Central memory CD4-positive, alpha-beta T cell (primary cell): ENCODE data around the gene VTA1.
"Not testable (repeated sequence)": the region's sequence is repeated elsewhere in the genome, so short reads cannot be mapped to it uniquely, and the experiment has no call there.

Source experiments
- DNase-seq: peaks from one replicate; pipeline ENCODE4 v3.0.0; 2022

The VTA1 gene

GRCh38 chr6:142229518-142230270 is 82.6 kb downstream of the VTA1 start:
- DNase-seq: not testable (repeated sequence)

- peak; percentile 28 for DNase-seq
These were observed 85.4 kb downstream of the VTA1 start for GRCh38 chr6:142232206-142233044.

- DNase-seq: no peak
These were observed 87.1 kb downstream of the VTA1 start for GRCh38 chr6:142233945-142234682.

- DNase-seq: no peak
These were observed 88.2 kb downstream of the VTA1 start for GRCh38 chr6:142235272-142235671.

GRCh38 chr6:142235791-142236190 is 88.7 kb downstream of the VTA1 start:
- DNase-seq: no peak

- DNase-seq: no peak
These were observed 89.6 kb downstream of the VTA1 start for GRCh38 chr6:142236691-142237090.

GRCh38 chr6:142238881-142239280 is 91.8 kb downstream of the VTA1 start:
- no peak for DNase-seq

- DNase-seq: no peak
These were observed 93.1 kb downstream of the VTA1 start for GRCh38 chr6:142240179-142240578.

GRCh38 chr6:142241061-142241460 is 94.0 kb downstream of the VTA1 start:
- DNase-seq: no peak

- no peak for DNase-seq
These were observed 95.2 kb downstream of the VTA1 start for GRCh38 chr6:142242269-142242668.

- no peak for DNase-seq
These were observed 99.9 kb downstream of the VTA1 start for GRCh38 chr6:142246960-142247359.

- no peak for DNase-seq
These were observed 102.2 kb downstream of the VTA1 start for GRCh38 chr6:142249266-142249665.

GRCh38 chr6:142251930-142252445 is 104.9 kb downstream of the VTA1 start:
- DNase-seq: no peak

- DNase-seq: no peak
These were observed 107.5 kb downstream of the VTA1 start for GRCh38 chr6:142254513-142254912.

GRCh38 chr6:142255785-142256184 is 108.7 kb downstream of the VTA1 start:
- DNase-seq: no peak

- no peak for DNase-seq
These were observed 111.2 kb downstream of the VTA1 start for GRCh38 chr6:142258305-142258704.

GRCh38 chr6:142258757-142259156 is 111.7 kb downstream of the VTA1 start:
- no peak for DNase-seq

- DNase-seq: no peak
These were observed 113.7 kb downstream of the VTA1 start for GRCh38 chr6:142260748-142261147.

- no peak for DNase-seq
These were observed 115.2 kb downstream of the VTA1 start for GRCh38 chr6:142262231-142262630.

- DNase-seq: no peak
These were observed 118.4 kb downstream of the VTA1 start for GRCh38 chr6:142265476-142265875.

GRCh38 chr6:142266060-142266459 is 119.0 kb downstream of the VTA1 start:
- no peak for DNase-seq

GRCh38 chr6:142271476-142271875 is 124.4 kb downstream of the VTA1 start:
- DNase-seq: no peak
